ENCODE results near the gene NPDC1.

GRCh38 chr9:137054932-137055384 lies 9.0 kb upstream of the NPDC1 start:
- TF ChIP-seq POLR2A (IDR thresholded peaks at IDR 0.05; ENCODE audit: low read depth) (no peak), CTCF (IDR thresholded peaks at IDR 0.05) (no peak)
